ES-I3 (cell line): ENCODE data around the gene TIFAB.
"Not testable (repeated sequence)": the region's sequence is repeated elsewhere in the genome, so short reads cannot be mapped to it uniquely, and the experiment has no call there.

Experiments used
- H3K36me3 ChIP-seq: 2 replicates; pipeline ENCODE4 v1.6.1; 2013; ENCODE audit warnings: mild to moderate bottlenecking, low read length, control low read depth, moderate library complexity; ENCODE audit not compliant: insufficient read depth
- H3K4me1 ChIP-seq: 2 replicates; pipeline ENCODE4 v1.6.1; 2013; ENCODE audit warnings: mild to moderate bottlenecking, control low read depth, low read length; ENCODE audit not compliant: insufficient read depth
- H3K9ac ChIP-seq: 2 replicates; pipeline ENCODE4 v1.6.1; 2013; ENCODE audit warnings: low read depth, mild to moderate bottlenecking, low read length, moderate library complexity
- H3K9me3 ChIP-seq: 2 replicates; pipeline ENCODE4 v1.6.1; 2013; ENCODE audit warnings: mild to moderate bottlenecking, low read length, moderate library complexity; ENCODE audit not compliant: control insufficient read depth, insufficient read depth

Gene TIFAB

GRCh38 chr5:135452321-135453030 is at the start of gene TIFAB:
Gene TIFAB, minus strand, starts transcription at chr5:135452351. Its CDS starts 2,412 bp downstream, at chr5:135449939.
- peaks cover 12% of the 10 kb centered on the region; the same call in 1 of the 2 replicates for H3K4me1 ChIP-seq
- no peak within 1 kb of the TSS for H3K9ac ChIP-seq
- no peaks in the 10 kb centered on the region for H3K36me3 ChIP-seq
- H3K9me3 ChIP-seq = no peaks in the 10 kb centered on the region

GRCh38 chr5:135498637-135498995 is 46.5 kb upstream of the TIFAB start:
- Histone ChIP-seq H3K9ac (no peak overlapping the region), H3K9me3 (no peaks in the 10 kb centered on the region), H3K36me3 (no peaks in the 10 kb centered on the region), H3K4me1 (peaks cover 6% of the 10 kb centered on the region; the same call in 1 of the 2 replicates)

GRCh38 chr5:135497971-135498636 is 46.0 kb upstream of the TIFAB start:
- H3K9me3 ChIP-seq = no peaks in the 10 kb centered on the region
- no peak overlapping the region for H3K9ac ChIP-seq
- peaks cover 6% of the 10 kb centered on the region; the same call in 1 of the 2 replicates for H3K4me1 ChIP-seq
- no peaks in the 10 kb centered on the region for H3K36me3 ChIP-seq

GRCh38 chr5:135495531-135495930 is 43.4 kb upstream of the TIFAB start:
- peaks cover 15% of the 10 kb centered on the region for H3K4me1 ChIP-seq
- not testable (repeated sequence) for H3K9ac ChIP-seq, H3K36me3 ChIP-seq, H3K9me3 ChIP-seq

GRCh38 chr5:135494196-135494595 is 42.0 kb upstream of the TIFAB start:
- Histone ChIP-seq H3K36me3 (no peaks in the 10 kb centered on the region), H3K9me3 (no peaks in the 10 kb centered on the region), H3K4me1 (peaks cover 15% of the 10 kb centered on the region), H3K9ac (no peak overlapping the region)

- H3K9me3 ChIP-seq = no peaks in the 10 kb centered on the region
- H3K4me1 ChIP-seq = peaks cover 15% of the 10 kb centered on the region
- H3K36me3 ChIP-seq = no peaks in the 10 kb centered on the region
- H3K9ac ChIP-seq = no peak overlapping the region
Measured at GRCh38 chr5:135493406-135494180, 41.4 kb upstream of the TIFAB start.

- H3K4me1 ChIP-seq = peaks cover 17% of the 10 kb centered on the region
- H3K36me3 ChIP-seq = no peaks in the 10 kb centered on the region
- no peaks in the 10 kb centered on the region for H3K9me3 ChIP-seq
- no peak overlapping the region for H3K9ac ChIP-seq
Measured at GRCh38 chr5:135492319-135492626, 40.1 kb upstream of the TIFAB start.

GRCh38 chr5:135491552-135492318 is 39.6 kb upstream of the TIFAB start:
- peaks cover 17% of the 10 kb centered on the region for H3K4me1 ChIP-seq
- H3K9me3 ChIP-seq = no peaks in the 10 kb centered on the region
- peak overlapping the region; percentile 34; the same call in 1 of the 2 replicates for H3K9ac ChIP-seq
- H3K36me3 ChIP-seq = no peaks in the 10 kb centered on the region

- no peaks in the 10 kb centered on the region for H3K9me3 ChIP-seq
- H3K4me1 ChIP-seq = peaks cover 17% of the 10 kb centered on the region
- H3K36me3 ChIP-seq = no peaks in the 10 kb centered on the region
- H3K9ac ChIP-seq = peak overlapping the region; percentile 34; the same call in 1 of the 2 replicates
Measured at GRCh38 chr5:135491038-135491551, 38.9 kb upstream of the TIFAB start.

- H3K9ac ChIP-seq = peak overlapping the region; percentile 40; the same call in 1 of the 2 replicates
- peaks cover 17% of the 10 kb centered on the region for H3K4me1 ChIP-seq
- no peaks in the 10 kb centered on the region for H3K9me3 ChIP-seq
- H3K36me3 ChIP-seq = no peaks in the 10 kb centered on the region
Measured at GRCh38 chr5:135490245-135491037, 38.3 kb upstream of the TIFAB start.

GRCh38 chr5:135489466-135490244 is 37.5 kb upstream of the TIFAB start:
- Histone ChIP-seq H3K9ac (peak overlapping the region; percentile 40; the same call in 1 of the 2 replicates), H3K9me3 (no peaks in the 10 kb centered on the region), H3K36me3 (no peaks in the 10 kb centered on the region), H3K4me1 (peaks cover 21% of the 10 kb centered on the region)

GRCh38 chr5:135488727-135489465 is 36.7 kb upstream of the TIFAB start:
- H3K36me3 ChIP-seq = no peaks in the 10 kb centered on the region
- H3K4me1 ChIP-seq = peaks cover 26% of the 10 kb centered on the region
- no peaks in the 10 kb centered on the region for H3K9me3 ChIP-seq
- peak overlapping the region; percentile 40 for H3K9ac ChIP-seq
